GM12865 (cell line): Measurements from ENCODE around the gene LTBP1.
A peak's percentile ranks its signal among the peaks of the same experiment; 100 is the strongest.

ENCODE experiments used
- DNase-seq: peaks from one replicate; pipeline ENCODE4 v3.0.0; 2010; ENCODE audit warnings: low read depth
- H3K4me3 ChIP-seq: 2 replicates; pipeline ENCODE4 v1.5.1; 2011; ENCODE audit warnings: mild to moderate bottlenecking, low read depth, low read length, control low read depth
- TF ChIP-seq, protein P1 (sequence below): IDR thresholded peaks from 2 replicates; pipeline ENCODE4 v1.5.1; 2011; ENCODE audit warnings: low read length, control low read depth, low read depth, inconsistent platforms; ENCODE audit not compliant: insufficient read depth; ENCODE audit errors: missing control alignments

LTBP1 gene

DNA sequence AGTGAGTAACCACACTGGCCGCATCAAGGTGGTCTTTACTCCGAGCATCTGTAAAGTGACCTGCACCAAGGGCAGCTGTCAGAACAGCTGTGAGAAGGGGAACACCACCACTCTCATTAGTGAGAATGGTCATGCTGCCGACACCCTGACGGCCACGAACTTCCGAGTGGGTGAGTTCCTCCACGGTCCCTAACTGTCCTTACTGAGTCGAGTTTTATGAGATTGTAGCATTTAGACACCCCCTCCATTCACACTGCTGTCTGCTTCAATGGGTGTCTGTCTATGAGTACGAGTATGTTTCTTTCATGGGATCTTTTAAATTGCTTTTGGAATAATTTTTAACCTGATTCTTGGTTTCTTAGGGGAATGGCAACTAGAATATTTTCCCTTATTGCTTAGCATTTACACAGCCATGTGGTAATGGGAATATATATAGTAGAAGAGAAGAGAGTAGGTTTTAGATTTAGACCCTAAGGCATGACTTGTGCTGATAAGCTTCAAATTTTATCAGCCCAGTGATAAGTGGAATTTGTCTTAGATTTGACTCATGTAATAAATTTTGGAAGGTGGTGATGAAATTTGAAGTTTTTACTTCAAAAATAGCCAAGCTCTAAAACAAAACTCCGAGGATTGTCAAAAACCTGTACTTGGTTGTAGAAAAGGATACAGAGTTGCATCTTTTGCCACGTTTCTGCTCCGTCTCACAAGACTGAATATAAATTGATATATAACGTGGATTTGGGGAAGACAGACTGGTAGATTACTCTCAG, 188.2 kb downstream of the LTBP1 start:
- TF ChIP-seq, protein P1, sequence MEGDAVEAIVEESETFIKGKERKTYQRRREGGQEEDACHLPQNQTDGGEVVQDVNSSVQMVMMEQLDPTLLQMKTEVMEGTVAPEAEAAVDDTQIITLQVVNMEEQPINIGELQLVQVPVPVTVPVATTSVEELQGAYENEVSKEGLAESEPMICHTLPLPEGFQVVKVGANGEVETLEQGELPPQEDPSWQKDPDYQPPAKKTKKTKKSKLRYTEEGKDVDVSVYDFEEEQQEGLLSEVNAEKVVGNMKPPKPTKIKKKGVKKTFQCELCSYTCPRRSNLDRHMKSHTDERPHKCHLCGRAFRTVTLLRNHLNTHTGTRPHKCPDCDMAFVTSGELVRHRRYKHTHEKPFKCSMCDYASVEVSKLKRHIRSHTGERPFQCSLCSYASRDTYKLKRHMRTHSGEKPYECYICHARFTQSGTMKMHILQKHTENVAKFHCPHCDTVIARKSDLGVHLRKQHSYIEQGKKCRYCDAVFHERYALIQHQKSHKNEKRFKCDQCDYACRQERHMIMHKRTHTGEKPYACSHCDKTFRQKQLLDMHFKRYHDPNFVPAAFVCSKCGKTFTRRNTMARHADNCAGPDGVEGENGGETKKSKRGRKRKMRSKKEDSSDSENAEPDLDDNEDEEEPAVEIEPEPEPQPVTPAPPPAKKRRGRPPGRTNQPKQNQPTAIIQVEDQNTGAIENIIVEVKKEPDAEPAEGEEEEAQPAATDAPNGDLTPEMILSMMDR = no peak
- DNase-seq = no peak
- no peak overlapping the region for H3K4me3 ChIP-seq

DNA sequence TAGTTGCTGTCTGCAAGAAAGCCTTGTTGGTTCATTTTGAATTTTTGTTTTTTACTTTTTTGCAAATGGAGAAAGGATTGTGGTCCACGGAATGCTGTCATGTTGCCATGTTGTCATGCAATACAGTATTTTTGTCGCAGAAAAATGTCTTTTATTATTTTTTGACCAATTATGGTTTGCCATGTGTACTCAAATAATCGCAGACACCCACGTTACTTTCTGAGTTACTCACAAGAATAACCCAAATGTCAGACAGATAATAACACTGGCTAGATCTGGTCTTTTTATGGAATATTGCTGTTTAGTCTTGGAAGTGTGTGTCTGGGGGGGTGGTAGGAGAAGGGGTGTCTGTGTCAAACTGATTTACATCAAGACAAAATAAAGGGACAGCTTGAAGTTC, 188.9 kb downstream of the LTBP1 start:
- H3K4me3 ChIP-seq = no peak overlapping the region
- TF ChIP-seq, protein P1 = no peak
- DNase-seq = no peak

DNA sequence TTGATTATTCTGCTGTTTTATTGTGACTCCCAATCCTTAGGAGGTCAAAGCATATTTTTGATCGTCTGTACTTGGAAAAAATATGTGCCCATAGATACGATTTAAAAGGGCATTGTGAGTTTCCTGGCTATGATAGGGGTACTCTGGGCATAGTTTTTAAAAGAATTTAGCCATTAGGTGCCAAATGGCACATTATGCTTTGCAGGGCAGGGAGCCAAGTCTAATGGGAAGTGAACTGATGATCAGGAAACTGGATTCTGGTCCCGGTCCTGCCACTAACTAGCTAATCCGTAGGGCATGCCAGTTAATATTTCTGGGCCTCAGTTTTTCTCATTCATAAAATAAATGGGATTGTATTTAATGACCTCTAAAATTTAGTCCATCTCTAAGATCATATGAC, 189.3 kb downstream of the LTBP1 start:
- no peak for DNase-seq
- H3K4me3 ChIP-seq = no peak overlapping the region
- TF ChIP-seq, protein P1 = no peak

DNA sequence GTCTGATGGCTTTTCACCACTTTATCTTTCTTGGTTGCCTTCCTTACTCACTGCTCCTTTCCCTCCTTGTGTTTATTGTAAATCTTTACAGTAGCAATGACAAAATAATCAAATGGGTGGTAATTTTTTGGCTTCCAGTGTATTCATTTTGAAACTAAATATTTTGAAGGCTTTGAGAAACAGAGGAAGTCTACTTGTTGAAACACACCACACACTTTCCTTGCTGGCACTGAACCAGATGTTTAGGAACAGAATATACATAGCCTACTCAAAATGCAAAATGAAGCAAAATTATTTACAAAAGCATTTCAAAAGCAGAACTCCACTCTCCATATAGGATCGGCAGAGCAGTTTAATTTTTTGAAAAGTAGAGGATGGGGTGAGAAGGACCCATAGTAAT, 189.8 kb downstream of the LTBP1 start:
- TF ChIP-seq, protein P1 = no peak
- peak; percentile 4 for DNase-seq
- H3K4me3 ChIP-seq = no peak overlapping the region

DNA sequence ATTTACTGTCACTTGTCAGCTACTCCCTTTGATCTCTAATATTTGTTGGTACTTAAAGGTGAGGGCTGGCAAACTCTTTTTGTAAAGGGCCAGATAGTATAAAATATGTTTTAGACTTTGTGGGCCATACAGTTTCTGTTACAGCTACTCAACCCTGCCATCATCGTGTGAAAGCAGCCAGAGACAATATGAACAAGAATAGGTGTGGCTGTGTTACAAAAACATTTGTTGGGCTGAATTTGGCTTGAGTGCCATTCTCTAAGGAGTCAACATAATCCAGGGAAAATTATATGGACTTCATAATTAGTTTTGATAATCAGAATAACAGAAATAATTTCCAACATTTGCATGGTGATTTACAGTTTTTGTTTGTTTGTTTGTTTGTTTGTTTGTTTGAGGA, 190.6 kb downstream of the LTBP1 start:
- no peak overlapping the region for H3K4me3 ChIP-seq
- TF ChIP-seq, protein P1 = no peak
- DNase-seq = no peak

DNA sequence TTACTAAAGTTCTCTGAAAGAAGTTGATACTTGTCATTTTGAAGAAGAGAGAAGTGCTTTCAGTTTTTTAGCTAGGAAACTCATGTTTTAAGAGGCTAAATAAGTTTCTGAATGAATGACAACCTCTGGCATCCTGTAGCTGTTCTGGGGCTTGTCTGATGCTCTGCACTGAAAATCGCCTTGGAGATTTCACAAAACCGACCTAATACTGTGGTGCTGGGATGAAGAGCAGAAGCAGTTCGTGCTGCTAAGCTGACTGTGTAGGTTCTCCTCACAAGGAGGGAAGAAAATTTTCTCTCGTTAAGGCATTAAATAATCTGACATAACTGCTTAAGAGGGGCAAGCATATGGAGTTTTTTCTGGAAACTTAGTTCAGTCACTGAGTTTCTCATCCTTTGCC, 193.2 kb downstream of the LTBP1 start:
- no peak overlapping the region for H3K4me3 ChIP-seq
- no peak for DNase-seq
- TF ChIP-seq, protein P1 = no peak

DNA sequence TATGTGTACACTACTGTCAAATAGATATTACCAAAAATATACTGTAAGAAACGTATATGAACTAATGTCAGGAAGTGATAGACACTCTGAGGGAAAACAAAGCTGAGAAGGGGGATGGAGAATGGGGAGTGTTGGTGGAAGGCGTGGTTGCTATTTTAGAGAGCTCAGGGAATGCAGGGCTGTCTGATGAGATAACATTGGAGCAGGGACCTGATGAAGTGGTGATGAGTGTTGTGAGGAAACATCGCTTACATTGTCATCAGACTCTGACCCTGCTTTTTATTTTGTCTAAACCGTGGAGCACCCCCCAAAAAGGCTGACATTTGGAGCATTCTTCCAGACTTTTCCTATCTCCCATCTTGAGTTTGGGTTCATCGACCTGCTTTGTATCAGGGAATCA, 194.7 kb downstream of the LTBP1 start:
- TF ChIP-seq, protein P1 = no peak
- no peak for DNase-seq
- H3K4me3 ChIP-seq = no peak overlapping the region
